HG02973 (cell line): ENCODE measurements around the gene CELA2A.
"Not testable (repeated sequence)": the region's sequence is repeated elsewhere in the genome, so short reads cannot be mapped to it uniquely, and the experiment has no call there.

Experiments used
- ATAC-seq: cut with Tn5 transposase; IDR thresholded peaks from one replicate; pipeline ENCODE4 v1.9.1; 2021; ENCODE audit warnings: moderate library complexity; ENCODE audit not compliant: unreplicated experiment

CELA2A gene

GRCh38 chr1:15466955-15467625, 10.6 kb downstream of the CELA2A start:
- ATAC-seq, result not testable (repeated sequence)

DNA sequence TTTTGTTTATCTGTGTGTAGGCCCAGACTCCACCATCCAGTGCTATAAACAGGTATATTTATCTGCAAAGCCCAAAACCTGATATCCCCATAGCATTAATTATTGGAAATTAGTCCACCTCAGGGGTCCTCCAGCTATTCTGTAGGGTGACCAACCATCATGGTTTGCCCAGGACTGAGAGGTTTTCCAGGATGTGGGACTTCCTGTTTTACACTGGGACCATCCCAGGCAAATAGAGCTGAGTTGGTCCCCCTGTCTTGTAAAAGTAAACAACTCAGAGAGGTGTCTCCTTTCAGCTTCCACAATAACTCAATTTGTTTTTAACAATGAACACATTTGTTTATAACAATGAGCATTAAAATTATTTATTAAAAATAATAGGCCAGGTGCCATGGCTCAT, 11.6 kb downstream of the CELA2A start:
- no peak for ATAC-seq

DNA sequence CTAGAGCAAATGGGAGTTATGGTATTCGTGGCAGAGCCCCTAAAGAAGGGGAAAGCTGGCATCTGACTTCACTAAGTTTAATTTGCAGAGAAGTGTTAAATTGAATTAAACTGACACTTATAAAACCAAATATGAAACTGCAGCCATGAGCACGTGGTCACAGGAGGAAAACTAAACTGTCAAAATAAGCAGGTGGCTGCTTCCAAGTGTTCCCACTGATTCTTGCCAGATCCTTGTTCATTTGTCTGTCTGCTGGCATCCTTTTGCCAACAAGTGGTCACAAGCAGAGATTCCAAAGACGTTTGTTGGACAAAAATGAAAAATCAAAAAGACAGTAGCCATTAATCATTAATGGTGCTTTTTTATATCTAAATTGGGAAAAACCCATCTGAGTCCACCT, 12.8 kb downstream of the CELA2A start:
- ATAC-seq, result no peak

GRCh38 chr1:15469821-15470448, 13.4 kb downstream of the CELA2A start:
- not testable (repeated sequence) for ATAC-seq

- ATAC-seq, result not testable (repeated sequence)
These were observed 14.5 kb downstream of the CELA2A start for GRCh38 chr1:15471067-15471466.

GRCh38 chr1:15471723-15472122, 15.2 kb downstream of the CELA2A start:
- ATAC-seq, result not testable (repeated sequence)

GRCh38 chr1:15472587-15472986, 16.1 kb downstream of the CELA2A start:
- no peak for ATAC-seq

DNA sequence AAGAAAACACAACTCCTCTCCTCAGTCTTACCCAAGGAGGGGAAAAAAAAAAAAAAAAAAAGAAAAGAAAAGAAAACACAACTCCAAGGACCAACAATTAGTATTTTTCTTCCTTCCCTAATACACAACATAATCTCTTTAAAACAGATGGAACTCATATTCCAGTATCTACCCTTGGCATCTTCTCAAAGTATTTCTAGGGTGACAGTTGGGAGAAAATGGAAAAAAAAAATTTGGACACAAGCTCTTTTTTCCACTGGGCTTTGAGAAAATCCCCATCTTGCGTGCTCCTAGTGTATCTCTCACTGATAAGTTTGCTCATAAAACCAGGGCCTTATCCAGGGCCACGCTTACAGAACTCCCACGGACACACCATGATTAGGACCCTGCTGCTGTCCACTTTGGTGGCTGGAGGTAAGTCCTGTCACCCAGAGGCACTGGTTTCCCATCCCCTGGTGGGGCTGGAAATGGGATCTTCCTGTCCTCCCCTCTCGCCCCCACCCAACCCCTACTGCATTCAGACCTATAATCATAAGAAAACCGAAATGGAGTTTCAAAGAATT, 19.3 kb downstream of the CELA2A start, which contains the start of gene CELA2B:
Gene CELA2B (plus strand): TSS at position 353 of the 563 bp plus-strand sequence. CDS start 22 bp downstream, at position 375.
- ATAC-seq, result no peak

GRCh38 chr1:15476927-15477326, 20.4 kb downstream of the CELA2A start:
- ATAC-seq, result no peak

GRCh38 chr1:15477646-15478212, 21.2 kb downstream of the CELA2A start:
- ATAC-seq, result no peak

DNA sequence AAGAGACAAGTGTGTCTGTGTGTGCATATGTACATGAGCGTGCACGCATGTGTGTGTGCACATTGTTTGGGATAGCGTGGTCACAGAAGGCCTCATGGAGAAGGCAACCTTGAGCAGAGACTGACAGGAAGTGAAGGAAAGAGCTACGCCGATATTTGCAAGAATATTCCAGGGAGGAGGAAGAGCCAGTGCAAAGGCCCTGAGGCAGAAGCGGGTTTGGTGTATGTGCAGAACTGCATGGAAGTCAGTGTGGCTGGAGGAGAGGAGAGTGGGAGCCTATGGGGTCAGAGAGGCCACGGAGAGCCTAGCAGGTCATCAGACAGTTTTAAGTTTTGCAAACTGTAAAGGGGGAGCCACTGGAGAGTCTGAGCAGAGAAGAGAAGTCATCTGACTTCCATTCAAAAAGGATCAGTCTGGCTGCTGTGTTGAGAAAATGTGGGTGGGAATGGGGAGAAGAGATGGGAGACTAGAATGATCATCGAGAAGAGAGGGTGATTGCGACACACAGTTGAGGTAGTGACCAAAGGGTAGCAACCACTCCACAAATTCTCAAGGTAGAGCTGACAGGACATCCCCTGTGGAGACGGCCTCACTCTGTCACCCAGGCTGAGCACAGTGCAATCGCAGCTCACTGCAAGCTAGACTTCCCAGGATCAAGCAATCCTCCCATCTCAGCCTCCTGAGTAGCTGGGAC, 23.3 kb downstream of the CELA2A start:
- no peak for ATAC-seq

- ATAC-seq, result not testable (repeated sequence)
These were observed 25.9 kb downstream of the CELA2A start for GRCh38 chr1:15482455-15482854.

DNA sequence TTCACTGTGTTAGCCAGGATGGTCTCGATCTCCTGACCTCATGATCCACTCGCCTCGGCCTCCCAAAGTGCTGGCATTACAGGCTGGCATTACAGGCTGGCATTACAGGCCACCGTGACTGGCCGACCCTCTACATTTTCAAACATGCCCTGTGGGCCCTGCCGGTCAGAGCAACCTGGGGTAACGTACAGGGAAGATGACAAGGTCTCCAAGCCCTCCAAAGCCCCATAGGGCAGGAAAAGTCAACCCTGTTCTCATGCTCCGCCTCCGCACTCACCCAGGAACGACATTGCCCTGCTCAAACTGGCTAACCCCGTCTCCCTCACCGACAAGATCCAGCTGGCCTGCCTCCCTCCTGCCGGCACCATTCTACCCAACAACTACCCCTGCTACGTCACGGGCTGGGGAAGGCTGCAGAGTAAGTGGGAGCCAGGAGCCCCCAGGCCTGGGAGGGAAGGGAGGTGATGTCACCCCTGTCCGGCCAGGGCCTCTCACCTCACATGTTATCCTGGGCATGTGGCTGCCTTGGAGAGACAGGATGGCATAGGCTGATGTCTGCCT, 26.5 kb downstream of the CELA2A start:
- ATAC-seq, result not testable (repeated sequence)

- no peak for ATAC-seq
These were observed 27.4 kb downstream of the CELA2A start for GRCh38 chr1:15483971-15484370.

- not testable (repeated sequence) for ATAC-seq
These were observed 27.9 kb downstream of the CELA2A start for GRCh38 chr1:15484443-15484842.

DNA sequence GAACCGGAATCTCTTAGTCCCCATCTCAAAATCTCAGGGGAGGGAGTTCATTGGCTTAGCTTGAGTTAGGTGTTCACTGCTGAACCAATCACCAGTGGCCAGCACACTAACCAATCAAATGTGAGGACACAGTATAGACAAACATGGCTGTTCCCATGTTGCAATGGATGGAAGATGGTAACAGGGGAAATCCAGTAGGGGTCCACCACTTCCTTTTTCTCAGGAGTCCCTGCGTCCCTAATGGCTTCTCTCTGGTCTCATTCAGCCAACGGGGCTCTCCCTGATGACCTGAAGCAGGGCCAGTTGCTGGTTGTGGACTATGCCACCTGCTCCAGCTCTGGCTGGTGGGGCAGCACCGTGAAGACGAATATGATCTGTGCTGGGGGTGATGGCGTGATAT, 29.1 kb downstream of the CELA2A start:
- no peak for ATAC-seq

DNA sequence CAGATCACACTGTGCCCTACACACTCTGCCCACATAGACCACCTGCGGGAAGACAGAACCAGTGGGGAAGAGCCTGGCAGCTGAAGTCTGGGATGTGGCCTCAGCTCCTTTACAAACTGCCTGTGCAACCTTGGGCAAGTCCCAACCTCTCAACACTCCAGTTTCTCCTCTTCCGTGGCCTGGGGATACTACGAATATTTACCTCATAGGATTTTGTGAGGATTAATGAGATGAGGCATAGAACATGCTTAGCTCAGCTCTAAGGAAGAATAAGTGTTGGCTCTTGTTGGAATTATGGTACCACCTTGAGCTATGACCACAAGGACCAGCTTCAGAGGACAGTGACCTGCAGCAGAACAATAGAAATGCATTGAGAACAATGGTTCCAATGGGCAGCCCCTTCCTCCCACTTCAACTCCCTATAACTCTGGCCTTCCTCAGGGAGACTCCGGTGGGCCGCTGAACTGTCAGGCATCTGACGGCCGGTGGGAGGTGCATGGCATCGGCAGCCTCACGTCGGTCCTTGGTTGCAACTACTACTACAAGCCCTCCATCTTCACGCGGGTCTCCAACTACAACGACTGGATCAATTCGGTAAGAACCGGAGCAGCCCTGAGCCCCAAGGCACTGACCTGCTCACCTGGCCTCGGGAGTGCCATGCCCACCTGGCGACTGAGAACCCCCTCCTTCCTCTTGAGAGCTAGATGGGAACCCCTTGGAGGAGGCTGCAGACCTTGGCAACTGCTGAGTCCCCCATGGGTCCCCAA, 30.5 kb downstream of the CELA2A start:
- not testable (repeated sequence) for ATAC-seq

DNA sequence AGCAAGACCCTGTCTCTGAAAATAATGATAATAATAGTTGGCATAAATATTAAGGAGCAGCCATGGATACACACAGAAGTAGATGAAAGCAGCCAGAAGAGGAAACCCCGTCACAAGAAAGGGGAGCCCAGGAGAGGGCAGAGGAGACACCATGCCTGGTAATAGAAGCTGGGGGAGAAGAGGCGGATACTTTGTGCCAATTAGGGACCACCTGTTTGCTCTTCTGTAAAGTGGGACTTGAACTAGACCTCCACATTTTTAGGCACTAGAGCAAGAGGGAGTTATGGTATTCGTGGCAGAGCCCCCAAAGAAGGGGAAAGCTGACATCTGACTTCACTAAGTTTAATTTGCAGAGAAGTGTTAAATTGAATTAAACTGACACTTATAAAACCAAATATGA, 31.8 kb downstream of the CELA2A start:
- no peak for ATAC-seq

DNA sequence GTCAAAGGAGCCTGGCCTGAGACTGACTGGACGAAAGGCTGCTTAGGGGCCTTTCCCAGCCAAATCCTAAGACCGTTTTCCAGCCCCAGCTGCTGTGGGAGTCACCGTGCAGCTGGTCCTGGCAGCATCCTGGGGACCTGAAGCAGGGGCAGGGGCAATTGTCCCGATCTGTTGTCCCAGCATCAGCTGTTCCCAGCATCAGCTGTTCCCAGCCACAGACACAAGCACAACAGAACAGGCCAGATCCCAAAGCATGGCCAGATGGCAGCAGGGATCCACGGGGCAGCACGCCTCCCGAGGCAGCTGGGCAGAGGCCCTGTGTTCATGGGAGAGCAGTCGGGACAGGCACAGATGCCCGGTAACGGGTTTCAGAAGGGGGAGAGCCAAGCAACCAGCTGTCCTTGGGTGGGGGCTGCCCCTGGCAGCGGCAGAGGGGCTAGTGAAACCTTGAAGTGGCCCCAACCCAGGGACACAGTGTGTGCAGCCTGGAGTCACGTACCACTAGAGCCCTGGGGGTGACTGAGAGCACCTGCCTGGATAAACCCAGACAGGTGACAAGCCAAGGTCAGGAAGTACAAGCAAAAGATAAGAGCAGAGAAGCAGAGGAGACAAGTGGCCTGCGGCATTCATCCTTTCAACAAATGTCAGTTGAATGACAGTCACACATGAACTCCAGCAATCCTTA, 32.7 kb downstream of the CELA2A start:
- ATAC-seq, result no peak

GRCh38 chr1:15491010-15491409, 34.5 kb downstream of the CELA2A start:
- ATAC-seq, result not testable (repeated sequence)
